Measurements from ENCODE around the gene WT1. TPM values are rescaled to one million over a fixed set of nuclear protein-coding genes. Genes with fewer than 3 reads are reported as not detected.

The WT1 gene

DNA sequence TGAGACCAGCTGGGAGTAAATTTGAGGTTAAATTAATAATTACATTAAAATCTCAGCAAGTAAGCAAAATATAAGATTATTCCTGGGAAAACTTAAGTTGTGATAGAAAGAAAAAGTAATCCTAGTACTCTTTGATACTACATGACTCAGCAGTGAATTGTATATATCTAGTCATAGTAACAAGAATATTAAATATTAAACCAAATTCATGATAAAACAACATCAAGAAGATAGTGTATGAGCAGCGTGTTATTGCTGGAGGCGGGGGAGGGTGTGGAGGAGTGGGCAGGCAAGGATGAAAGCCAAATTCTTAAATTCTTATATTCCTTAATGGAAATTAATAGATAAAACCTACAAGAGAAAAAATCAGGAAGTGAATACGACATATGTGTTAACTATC is 95.2 kb downstream of the WT1 start:
- Histone ChIP-seq H2BK5ac (ENCODE audit: low read length) (no peak overlapping the region), H2BK12ac (ENCODE audit: low read length) (no peak overlapping the region), H3K14ac (ENCODE audit: low read length) (no peak overlapping the region), H3K9me3 (replicated peaks in 1 of 2; ENCODE audit: control insufficient read depth in 2 of 2, insufficient read depth in 1 of 2, low read depth in 1 of 2, low read length in 2 of 2) (no peaks in the 10 kb centered on the region), H2BK120ac (ENCODE audit: low read depth, low read length) (no peak overlapping the region), H3K9ac (ENCODE audit: low read depth, low read length, poor library complexity) (no peak overlapping the region), H3K27me3 (ENCODE audit: control insufficient read depth in 3 of 3, insufficient read depth in 3 of 3, low read depth in 1 of 3, low read length in 3 of 3) (no peaks in the 10 kb centered on the region), H3K27ac (replicated peaks; ENCODE audit: low read length) (no peak overlapping the region), H4K91ac (ENCODE audit: low read depth, low read length, poor library complexity) (no peak overlapping the region), H3K36me3 (replicated peaks in 1 of 2; ENCODE audit: control insufficient read depth in 2 of 2, insufficient read depth in 2 of 2, low read length in 2 of 2) (no peaks in the 10 kb centered on the region), H3K4ac (ENCODE audit: low read length) (no peak overlapping the region), H3K79me1 (ENCODE audit: low read depth, low read length) (no peaks in the 10 kb centered on the region), H3K4me3 (ENCODE audit: low read length in 2 of 2) (no peak overlapping the region), H2BK15ac (ENCODE audit: low read length) (no peak overlapping the region), H2AFZ (ENCODE audit: low read length) (no peak overlapping the region), H3K23ac (ENCODE audit: low read depth, low read length, poor library complexity) (no peak overlapping the region), H3K4me2 (ENCODE audit: insufficient read depth, low read length, poor library complexity, severe bottlenecking) (no peak overlapping the region), H4K8ac (ENCODE audit: low read depth, low read length) (no peak overlapping the region), H3K18ac (ENCODE audit: low read length) (no peak overlapping the region), H3K4me1 (ENCODE audit: control insufficient read depth in 2 of 2, insufficient read depth in 1 of 2, low read depth in 1 of 2, low read length in 2 of 2) (no peaks in the 10 kb centered on the region), H2AK5ac (ENCODE audit: low read depth, low read length) (no peak overlapping the region)
- no peak for DNase-seq (ENCODE audit: low spot score)
- no CpG with 5 or more reads among the region's 3 CpGs for WGBS, 2 donors (ENCODE audit: extremely low coverage in 2 of 2, insufficient read length in 2 of 2, insufficient replicate concordance in 1 of 2)

Small RNA genes within 50 kb of the gene (small RNA-seq; reads per million reads assigned to genes)
- gene RF02204 (ENCODE audit: insufficient read depth) (not detected), gene RF02205 (ENCODE audit: insufficient read depth) (not detected)
